GM15510 (cell line): ENCODE measurements around the gene METTL6.

Experiments
- POLR2A ChIP-seq: IDR thresholded peaks from 3 replicates; pipeline ENCODE4 v1.6.1; 2011; ENCODE audit warnings: borderline replicate concordance; ENCODE audit not compliant: insufficient read length; ENCODE audit errors: extremely low read depth

The METTL6 gene

DNA sequence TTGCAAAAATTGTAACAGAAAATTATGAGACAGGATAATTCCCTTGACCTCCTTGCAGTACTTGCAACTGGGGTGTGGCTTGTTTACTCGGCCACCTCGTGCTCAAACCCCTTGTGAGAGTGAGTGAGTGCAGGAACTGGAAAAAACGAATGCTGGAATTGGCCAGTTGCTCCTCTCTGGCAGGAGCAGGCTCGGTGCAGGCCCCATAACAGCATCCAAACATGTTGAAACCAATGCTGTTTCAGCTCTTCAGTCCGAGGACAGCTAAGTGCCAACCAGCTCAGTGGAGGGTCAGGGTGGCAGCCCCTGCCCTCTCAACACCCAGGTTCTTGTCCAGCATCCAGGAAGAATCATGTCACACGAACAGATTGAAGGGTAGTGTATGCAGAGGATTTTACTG is 36.9 kb downstream of the METTL6 start:
- no peak for TF ChIP-seq POLR2A

DNA sequence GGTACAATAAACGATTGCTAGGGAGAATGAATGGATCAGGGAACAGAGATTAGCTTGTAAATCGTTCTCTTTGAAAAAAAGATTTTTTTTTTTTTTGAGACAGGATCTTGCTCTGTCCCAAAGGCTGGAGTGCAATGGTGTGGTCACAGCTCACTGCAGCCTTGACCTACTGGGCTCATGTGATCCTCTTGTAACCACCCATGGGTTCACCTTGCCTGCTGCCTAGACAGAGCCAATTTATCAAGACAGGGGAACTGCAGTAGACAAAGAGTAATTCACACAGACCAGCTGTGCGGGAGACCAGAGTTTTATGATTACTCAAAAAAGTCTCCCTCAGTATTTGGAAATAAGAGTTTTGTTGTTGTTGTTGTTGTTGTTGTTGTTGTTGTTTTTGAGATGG is 39.6 kb downstream of the METTL6 start:
- no peak for TF ChIP-seq POLR2A

DNA sequence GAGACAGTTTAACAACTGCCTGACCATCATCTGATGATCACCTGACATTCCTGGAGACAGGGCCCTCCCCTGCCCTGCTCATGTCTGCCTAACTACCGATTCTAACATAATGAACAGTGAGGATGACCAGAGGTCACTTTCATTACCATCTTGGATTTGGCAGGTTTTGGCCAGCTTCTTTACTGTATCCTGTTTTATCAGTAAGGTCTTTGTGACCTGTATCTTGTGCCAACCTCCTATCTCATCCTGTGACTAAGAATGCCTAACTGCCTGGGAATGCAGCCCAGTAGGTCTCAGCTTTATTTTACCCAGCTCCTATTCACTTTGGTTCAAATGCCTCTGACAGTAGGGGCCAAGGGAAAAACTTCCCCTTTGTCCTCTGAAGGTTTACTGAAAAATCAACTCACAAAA is 40.2 kb downstream of the METTL6 start:
- no peak for TF ChIP-seq POLR2A

- TF ChIP-seq POLR2A: no peak
These were observed 41.3 kb downstream of the METTL6 start for GRCh38 chr3:15385901-15386653.

DNA sequence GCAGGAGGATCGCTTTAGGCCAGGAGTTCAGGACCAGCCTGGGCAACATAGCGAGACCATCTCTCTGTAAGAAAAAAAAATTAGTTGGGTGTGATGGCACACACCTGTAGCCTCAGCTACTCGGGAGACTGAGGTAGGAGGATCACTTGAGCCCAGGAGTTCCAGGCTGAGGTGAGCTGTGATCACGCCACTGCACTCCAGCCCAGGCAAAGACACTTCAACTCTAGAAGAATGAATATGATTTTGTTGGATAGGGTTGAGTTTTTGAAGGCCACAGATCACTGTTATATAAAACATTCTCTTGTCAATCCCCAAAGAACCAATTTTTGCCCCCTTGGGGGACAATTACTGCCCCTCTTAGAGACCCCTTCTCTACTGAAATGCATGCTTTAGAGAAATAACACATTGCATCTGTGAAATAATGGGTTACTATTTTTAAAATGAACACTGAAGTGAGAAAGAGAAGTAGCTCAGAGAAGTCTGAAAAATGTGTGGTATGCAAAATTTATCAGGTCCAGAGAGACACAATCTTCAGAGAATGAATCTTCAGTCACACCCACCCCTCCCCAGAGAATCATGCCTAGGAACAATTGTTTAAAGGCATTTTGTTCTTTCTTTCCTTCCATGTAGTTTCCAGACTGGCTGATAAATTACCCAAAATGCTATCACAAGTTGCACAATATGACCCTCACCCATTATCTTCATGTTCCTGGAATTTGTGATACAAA is 42.7 kb downstream of the METTL6 start:
- no peak for TF ChIP-seq POLR2A

DNA sequence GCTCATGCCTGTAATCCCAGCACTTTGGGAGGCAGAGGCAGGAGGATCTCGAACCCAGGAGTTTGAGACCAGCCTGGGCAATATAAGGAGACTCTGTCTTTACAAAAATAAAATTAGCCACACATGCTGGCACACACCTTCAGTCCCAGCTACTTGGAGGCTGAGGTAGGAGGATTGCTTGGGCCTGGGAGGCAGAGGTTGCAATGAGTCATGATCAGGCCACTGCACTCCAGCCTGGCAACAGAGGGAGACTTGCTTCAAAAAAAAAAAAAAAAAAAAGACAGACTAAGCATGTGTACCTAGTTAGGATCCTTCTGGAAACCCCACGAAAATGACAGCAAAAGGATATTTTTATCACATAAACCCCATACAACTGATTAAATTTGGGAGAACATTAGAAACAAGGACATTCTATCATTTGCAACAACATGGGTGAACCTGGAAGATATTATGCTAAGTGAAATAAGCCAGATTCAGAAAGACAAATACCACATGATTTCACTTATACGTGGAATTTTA is 44.9 kb downstream of the METTL6 start:
- no peak for TF ChIP-seq POLR2A

DNA sequence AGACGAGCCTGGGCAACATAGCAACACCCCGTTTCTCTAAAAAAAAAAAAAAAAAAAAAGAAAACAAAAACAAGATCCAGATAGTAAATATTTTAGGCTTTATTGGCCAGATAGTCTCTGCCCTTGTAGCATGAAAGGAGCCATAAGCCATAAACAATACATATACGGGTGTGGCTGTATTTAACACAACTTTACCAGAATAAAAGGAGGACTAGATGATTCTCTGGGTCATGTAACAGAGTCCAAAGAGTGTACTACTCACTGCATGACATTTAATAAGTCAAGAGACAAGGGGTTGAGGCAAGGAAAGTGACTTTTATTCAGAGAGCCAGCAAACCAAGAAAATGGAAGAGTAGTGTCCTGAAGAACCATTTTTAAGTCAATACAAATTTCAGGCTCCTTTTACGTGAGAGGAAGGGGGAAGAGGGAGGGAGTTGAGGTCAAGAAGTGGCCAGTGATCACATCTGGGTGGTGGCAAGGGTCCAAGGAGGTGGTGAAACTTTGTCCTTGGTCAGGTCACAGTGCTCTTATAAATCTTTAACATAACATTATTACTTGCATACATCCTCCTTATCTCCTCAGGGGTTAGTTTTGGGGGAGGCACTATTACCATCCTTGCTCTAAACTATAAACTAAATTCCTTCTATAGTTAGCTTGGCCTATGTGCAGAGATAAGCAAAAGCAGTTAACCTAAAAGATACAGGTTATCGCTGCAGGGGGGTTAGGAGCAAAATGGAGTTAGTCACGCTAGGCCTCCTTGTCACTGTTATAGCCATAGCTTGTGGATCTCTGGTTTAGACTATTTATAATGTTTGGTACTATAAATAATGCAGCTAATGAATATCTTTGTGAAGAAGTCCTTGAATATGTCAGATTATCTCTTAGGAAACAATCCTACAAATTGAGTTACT is 46.1 kb downstream of the METTL6 start:
- no peak for TF ChIP-seq POLR2A

GRCh38 chr3:15377961-15378791 is 49.2 kb downstream of the METTL6 start:
- no peak for TF ChIP-seq POLR2A

- no peak for TF ChIP-seq POLR2A
These were observed 51.8 kb downstream of the METTL6 start for GRCh38 chr3:15375461-15376000.

DNA sequence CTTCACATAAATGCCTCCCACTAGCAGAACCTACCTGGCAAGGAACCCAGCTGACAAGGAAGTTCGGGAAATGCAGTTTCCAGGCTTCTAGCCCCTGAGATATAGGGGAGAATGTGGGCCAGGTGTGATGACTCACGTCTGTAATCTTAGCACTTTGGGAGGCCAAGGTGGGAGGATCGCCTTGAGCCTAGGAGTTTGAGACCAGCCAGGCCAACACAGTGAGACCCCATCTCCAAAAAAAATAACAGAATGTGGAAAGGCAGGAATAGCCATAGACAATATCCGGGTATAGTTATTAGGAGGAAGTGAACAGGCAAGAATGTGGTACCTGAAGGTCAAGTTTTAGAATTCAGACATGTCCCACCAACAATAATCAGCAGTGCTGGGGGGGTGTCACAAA is 54.4 kb downstream of the METTL6 start:
- TF ChIP-seq POLR2A: no peak

- TF ChIP-seq POLR2A: no peak
These were observed 58.7 kb downstream of the METTL6 start for GRCh38 chr3:15368561-15369135.

GRCh38 chr3:15367059-15367458 is 60.3 kb downstream of the METTL6 start:
- TF ChIP-seq POLR2A: no peak

DNA sequence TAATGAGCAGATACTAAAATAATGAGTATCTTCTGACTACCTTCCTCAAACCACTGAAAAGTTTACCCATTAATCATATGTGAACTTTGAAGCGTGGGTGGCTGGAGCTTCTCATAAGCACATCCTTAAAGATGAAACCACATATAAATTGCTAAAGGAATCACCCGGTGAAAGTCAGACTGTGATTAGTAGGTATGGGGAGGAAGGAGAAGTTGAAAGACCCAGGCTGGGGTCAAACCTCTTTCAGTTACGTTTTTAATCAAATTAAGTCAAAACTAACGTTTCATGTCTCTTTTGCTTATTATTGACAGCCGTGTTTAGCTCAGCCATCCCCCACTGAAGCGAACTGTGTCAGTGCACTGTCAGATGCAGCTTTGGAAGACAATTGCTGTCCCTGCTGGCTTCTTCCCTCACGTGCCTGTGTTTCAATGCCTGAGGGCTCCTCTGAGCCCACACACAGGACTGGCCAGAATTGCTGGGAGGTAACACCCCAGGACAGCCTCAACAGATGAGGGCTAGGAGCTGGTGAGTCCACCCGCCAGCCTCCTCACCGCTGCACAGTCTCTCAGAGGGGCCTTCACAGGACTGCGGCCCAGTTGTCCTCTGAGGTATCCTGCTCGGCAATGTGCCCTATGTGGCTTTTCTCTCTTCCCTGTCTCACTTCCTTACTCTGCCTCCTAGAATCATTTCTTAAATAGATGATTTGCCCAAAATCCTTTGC is 65.7 kb downstream of the METTL6 start:
- peak; percentile 30 for TF ChIP-seq POLR2A

GRCh38 chr3:15360788-15361493 is 66.4 kb downstream of the METTL6 start:
- TF ChIP-seq POLR2A: no peak
